Liver (tissue), 9 donors: Measurements from ENCODE around the gene SERPIND1. TPM values are rescaled to one million over a fixed set of nuclear protein-coding genes. Genes with fewer than 3 reads are reported as not detected.

ENCODE experiments used
- DNase-seq: peaks from one replicate; pipeline ENCODE4 v3.0.0-alpha.2; 2017; ENCODE audit warnings: low spot score
- H3K27ac ChIP-seq, 2 donors: one replicate each; pipeline ENCODE4 v1.7.0; 2013; ENCODE audit warnings: inconsistent platforms in 2 of 2, low read length in 2 of 2, control low read depth in 1 of 2, low read depth in 1 of 2, mild to moderate bottlenecking in 1 of 2
- H3K27me3 ChIP-seq, 4 donors: one replicate each; pipeline versions ENCODE4 v1.6.1 to v1.7.0; 2013; ENCODE audit warnings: low read length in 3 of 4, inconsistent platforms in 1 of 4, mild to moderate bottlenecking in 1 of 4, moderate library complexity in 1 of 4; ENCODE audit not compliant: control insufficient read depth in 4 of 4, insufficient read depth in 4 of 4
- H3K36me3 ChIP-seq, 4 donors: one replicate each; pipeline versions ENCODE4 v1.6.1 to v1.7.0; 2013; ENCODE audit warnings: low read length in 3 of 4, mild to moderate bottlenecking in 3 of 4, low read depth in 1 of 4, moderate library complexity in 1 of 4; ENCODE audit not compliant: control insufficient read depth in 4 of 4, insufficient read depth in 3 of 4
- H3K4me1 ChIP-seq, 4 donors: one replicate each; pipeline versions ENCODE4 v1.6.1 to v1.7.0; 2013; ENCODE audit warnings: low read length in 3 of 4, mild to moderate bottlenecking in 3 of 4, moderate library complexity in 1 of 4; ENCODE audit not compliant: control insufficient read depth in 4 of 4, insufficient read depth in 4 of 4
- H3K4me3 ChIP-seq, 3 donors: one replicate each; pipeline versions ENCODE4 v1.6.1 to v1.7.0; 2013; ENCODE audit warnings: low read length in 3 of 3, control low read depth in 1 of 3, low read depth in 1 of 3, mild to moderate bottlenecking in 1 of 3
- H3K9ac ChIP-seq, 2 donors: one replicate each; pipeline ENCODE4 v1.7.0; 2013; ENCODE audit warnings: low read length in 2 of 2, mild to moderate bottlenecking in 2 of 2, moderate library complexity in 2 of 2, control low read depth in 1 of 2, low read depth in 1 of 2
- H3K9me3 ChIP-seq, 4 donors: one replicate each; pipeline versions ENCODE4 v1.6.1 to v1.7.0; 2013; ENCODE audit warnings: low read length in 3 of 4; ENCODE audit not compliant: control insufficient read depth in 4 of 4
- CTCF ChIP-seq: fragments of 150-350 bp; IDR thresholded peaks from 2 replicates; pipeline ENCODE4 v1.5.1; 2017; ENCODE audit warnings: improper control_type of control experiment, low read depth, low read length; ENCODE audit not compliant: missing input control
- EGR1 ChIP-seq, 2 donors: IDR thresholded peaks; 2 replicates each; pipeline ENCODE4 v1.6.1; 2016 to 2018; ENCODE audit warnings: antibody characterized with exemption in 2 of 2, low read depth in 2 of 2
- FOXA1 ChIP-seq: IDR thresholded peaks from 2 replicates; pipeline ENCODE4 v1.6.1; 2016; ENCODE audit warnings: antibody characterized with exemption
- FOXA2 ChIP-seq: IDR thresholded peaks from 2 replicates; pipeline ENCODE4 v1.6.1; 2016; ENCODE audit warnings: antibody characterized with exemption
- GABPA ChIP-seq, 2 donors: IDR thresholded peaks in 1 of 2; conservative IDR thresholded peaks in 1 of 2; 2 replicates each; pipeline ENCODE4 v1.6.1; 2016; ENCODE audit warnings: antibody characterized with exemption in 2 of 2, mild to moderate bottlenecking in 1 of 2, moderate library complexity in 1 of 2
- HNF4G ChIP-seq: IDR thresholded peaks from 2 replicates; pipeline ENCODE4 v1.6.1; 2016; ENCODE audit warnings: antibody characterized with exemption
- JUND ChIP-seq, 2 donors: IDR thresholded peaks; 2 replicates each; pipeline ENCODE4 v1.6.1; 2016; ENCODE audit warnings: antibody characterized with exemption in 2 of 2
- MAX ChIP-seq: IDR thresholded peaks from 2 replicates; pipeline ENCODE4 v1.6.1; 2016; ENCODE audit warnings: antibody characterized with exemption
- NR2F2 ChIP-seq: IDR thresholded peaks from 2 replicates; pipeline ENCODE4 v1.6.1; 2016; ENCODE audit warnings: antibody characterized with exemption
- RAD21 ChIP-seq, 2 donors: IDR thresholded peaks; 2 replicates each; pipeline ENCODE4 v1.6.1; 2016; ENCODE audit warnings: antibody characterized with exemption in 2 of 2, mild to moderate bottlenecking in 2 of 2
- SP1 ChIP-seq: IDR thresholded peaks from 2 replicates; pipeline ENCODE4 v1.6.1; 2018; ENCODE audit warnings: antibody characterized with exemption, mild to moderate bottlenecking
- TAF1 ChIP-seq: conservative IDR thresholded peaks from 2 replicates; pipeline ENCODE4 v1.6.1; 2016; ENCODE audit warnings: antibody characterized with exemption, mild to moderate bottlenecking
- YY1 ChIP-seq: IDR thresholded peaks from 2 replicates; pipeline ENCODE4 v1.6.1; 2016; ENCODE audit warnings: antibody characterized with exemption, mild to moderate bottlenecking
- ZBTB33 ChIP-seq: IDR thresholded peaks from 2 replicates; pipeline ENCODE4 v1.6.1; 2016; ENCODE audit warnings: antibody characterized with exemption
- WGBS: extraction: QIAGEN DNeasy Blood & Tissue Kit; methylation state at CpG from one replicate; pipeline ENCODE4 v1.1.7; 2013; 5-methylcytosine and 5-hydroxymethylcytosine counted together
- polyA plus RNA-seq, 2 donors: library from polyadenylated mRNA; stranded (reverse) in 1 of 2; unstranded in 1 of 2; fragments of 200-250 nt in 1 of 2; fragments of >200 nt in 1 of 2; fragmentation: Nextera tagmentation in 1 of 2; extraction: Ambion mirVana in 1 of 2; gene quantifications; one replicate each; pipeline versions ENCODE4 v1.2.1 to v1.2.3, GENCODE V29; 2013 to 2015
- total RNA-seq, 2 donors: library from RNA; depleted of rRNA; stranded (reverse); fragments of >200 nt; gene quantifications; one replicate each; pipeline ENCODE4 v1.2.3, GENCODE V29; 2014
- TF ChIP-seq, protein P1 (sequence below): IDR thresholded peaks from 2 replicates; pipeline ENCODE4 v1.6.1; 2016; ENCODE audit warnings: antibody characterized with exemption, mild to moderate bottlenecking
- TF ChIP-seq, protein P2 (sequence below): IDR thresholded peaks from 2 replicates; pipeline ENCODE4 v1.6.1; 2016; ENCODE audit warnings: antibody characterized with exemption
- donor health status: healthy.
- donor health status: healthy.
- donor health status: healthy.
- donor health status: healthy.
- donor health status: healthy.

The SERPIND1 gene
- total and polyA plus RNA-seq, 4 donors = 117 to 176 (median 170) TPM

DNA sequence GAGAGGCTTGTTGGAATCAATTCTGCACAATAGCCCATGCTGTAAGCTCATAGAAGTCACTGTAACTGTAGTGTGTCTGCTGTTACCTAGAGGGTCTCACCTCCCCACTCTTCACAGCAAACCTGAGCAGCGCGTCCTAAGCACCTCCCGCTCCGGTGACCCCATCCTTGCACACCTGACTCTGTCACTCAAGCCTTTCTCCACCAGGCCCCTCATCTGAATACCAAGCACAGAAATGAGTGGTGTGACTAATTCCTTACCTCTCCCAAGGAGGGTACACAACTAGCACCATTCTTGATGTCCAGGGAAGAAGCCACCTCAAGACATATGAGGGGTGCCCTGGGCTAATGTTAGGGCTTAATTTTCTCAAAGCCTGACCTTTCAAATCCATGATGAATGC is 13.3 kb downstream of the SERPIND1 start:
- Histone ChIP-seq H3K27ac (peak overlapping the region; percentile 76 to 90), H3K9me3 (no peaks in the 10 kb centered on the region), H3K9ac (peak overlapping the region in 1 of 2 donors; percentile 13), H3K4me3 (no peak overlapping the region), H3K4me1 (peaks cover 21 to 88% (median 77%) of the 10 kb centered on the region in 4 donors), H3K27me3 (no peaks in the 10 kb centered on the region), H3K36me3 (peaks cover 0 to 26% (median 10%) of the 10 kb centered on the region in 4 donors)
- DNase-seq = no peak
- TF ChIP-seq SP1 (no peak), YY1 (no peak), CTCF (no peak), MAX (no peak), JUND (IDR thresholded peaks at IDR 0.05) (no peak), EGR1 (IDR thresholded peaks at IDR 0.05; ENCODE audit: low read depth in 2 of 2) (no peak), FOXA1 (no peak), RAD21 (IDR thresholded peaks at IDR 0.05) (no peak), ZBTB33 (no peak), FOXA2 (no peak)
- TF ChIP-seq, protein P1, sequence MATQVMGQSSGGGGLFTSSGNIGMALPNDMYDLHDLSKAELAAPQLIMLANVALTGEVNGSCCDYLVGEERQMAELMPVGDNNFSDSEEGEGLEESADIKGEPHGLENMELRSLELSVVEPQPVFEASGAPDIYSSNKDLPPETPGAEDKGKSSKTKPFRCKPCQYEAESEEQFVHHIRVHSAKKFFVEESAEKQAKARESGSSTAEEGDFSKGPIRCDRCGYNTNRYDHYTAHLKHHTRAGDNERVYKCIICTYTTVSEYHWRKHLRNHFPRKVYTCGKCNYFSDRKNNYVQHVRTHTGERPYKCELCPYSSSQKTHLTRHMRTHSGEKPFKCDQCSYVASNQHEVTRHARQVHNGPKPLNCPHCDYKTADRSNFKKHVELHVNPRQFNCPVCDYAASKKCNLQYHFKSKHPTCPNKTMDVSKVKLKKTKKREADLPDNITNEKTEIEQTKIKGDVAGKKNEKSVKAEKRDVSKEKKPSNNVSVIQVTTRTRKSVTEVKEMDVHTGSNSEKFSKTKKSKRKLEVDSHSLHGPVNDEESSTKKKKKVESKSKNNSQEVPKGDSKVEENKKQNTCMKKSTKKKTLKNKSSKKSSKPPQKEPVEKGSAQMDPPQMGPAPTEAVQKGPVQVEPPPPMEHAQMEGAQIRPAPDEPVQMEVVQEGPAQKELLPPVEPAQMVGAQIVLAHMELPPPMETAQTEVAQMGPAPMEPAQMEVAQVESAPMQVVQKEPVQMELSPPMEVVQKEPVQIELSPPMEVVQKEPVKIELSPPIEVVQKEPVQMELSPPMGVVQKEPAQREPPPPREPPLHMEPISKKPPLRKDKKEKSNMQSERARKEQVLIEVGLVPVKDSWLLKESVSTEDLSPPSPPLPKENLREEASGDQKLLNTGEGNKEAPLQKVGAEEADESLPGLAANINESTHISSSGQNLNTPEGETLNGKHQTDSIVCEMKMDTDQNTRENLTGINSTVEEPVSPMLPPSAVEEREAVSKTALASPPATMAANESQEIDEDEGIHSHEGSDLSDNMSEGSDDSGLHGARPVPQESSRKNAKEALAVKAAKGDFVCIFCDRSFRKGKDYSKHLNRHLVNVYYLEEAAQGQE = no peak
- TF ChIP-seq, protein P2, sequence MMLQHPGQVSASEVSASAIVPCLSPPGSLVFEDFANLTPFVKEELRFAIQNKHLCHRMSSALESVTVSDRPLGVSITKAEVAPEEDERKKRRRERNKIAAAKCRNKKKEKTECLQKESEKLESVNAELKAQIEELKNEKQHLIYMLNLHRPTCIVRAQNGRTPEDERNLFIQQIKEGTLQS = no peak
- WGBS = 97% methylated on average over 4 of the region's 4 CpGs

DNA sequence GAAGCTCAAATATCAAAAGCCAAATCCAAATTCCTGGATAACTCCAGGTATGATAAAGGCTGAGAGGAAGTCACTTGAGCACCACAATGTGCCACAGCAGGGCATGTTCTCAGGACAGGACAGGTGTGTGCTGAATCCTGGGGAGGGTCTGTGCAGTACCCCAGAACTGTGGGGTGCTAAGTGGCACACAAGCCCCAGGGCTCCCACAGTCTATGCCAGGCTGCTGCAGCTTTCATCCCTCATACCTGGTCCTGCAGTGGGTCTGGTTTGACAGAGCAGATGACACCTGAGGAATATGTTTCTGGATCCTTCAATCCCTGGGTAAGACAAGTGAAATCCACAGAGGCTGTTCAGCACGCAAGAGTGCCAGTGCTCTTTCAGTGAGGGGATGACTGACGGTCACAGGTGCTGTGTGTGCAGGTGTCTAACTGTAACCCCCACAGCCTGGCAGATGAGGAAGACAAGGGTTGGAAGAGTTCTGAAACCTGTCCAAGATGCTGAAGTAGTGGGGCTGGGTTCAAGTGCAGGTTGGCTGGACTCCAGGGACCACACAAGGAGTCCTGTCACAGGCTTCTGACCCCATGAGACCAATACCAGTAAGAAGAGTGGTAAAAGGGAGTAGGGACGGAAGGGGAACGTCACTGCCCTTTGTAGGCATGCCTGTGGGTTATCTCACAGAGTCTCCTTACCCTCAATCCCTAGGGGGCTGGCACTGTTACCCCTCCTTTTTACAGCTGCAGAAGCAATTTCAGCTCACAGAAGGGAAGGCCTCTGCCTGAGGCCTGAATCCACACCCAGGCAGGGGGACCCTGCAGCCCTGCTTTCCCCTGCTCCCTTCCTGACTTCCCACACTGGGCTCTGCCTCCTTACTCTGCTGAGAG is 14.1 kb downstream of the SERPIND1 start:
- Histone ChIP-seq H3K27me3 (no peaks in the 10 kb centered on the region), H3K4me1 (peaks cover 18 to 85% (median 72%) of the 10 kb centered on the region in 4 donors), H3K9ac (no peak overlapping the region), H3K4me3 (no peak overlapping the region), H3K36me3 (peaks cover 0 to 23% (median 11%) of the 10 kb centered on the region in 4 donors), H3K9me3 (no peaks in the 10 kb centered on the region), H3K27ac (peak overlapping the region; percentile 76 to 90)
- DNase-seq = no peak
- WGBS = 88% methylated on average over 4 of the region's 4 CpGs
- TF ChIP-seq, protein P1 = no peak
- TF ChIP-seq GABPA (IDR thresholded peaks at IDR 0.05 in 1 of 2, conservative IDR thresholded peaks at IDR 0.05 in 1 of 2) = no peak
- TF ChIP-seq TAF1 = no peak
- no peak for TF ChIP-seq NR2F2
- no peak for TF ChIP-seq HNF4G
- no peak for TF ChIP-seq YY1
- no peak for TF ChIP-seq SP1
- no peak for TF ChIP-seq RAD21 (IDR thresholded peaks at IDR 0.05)
- no peak for TF ChIP-seq EGR1 (IDR thresholded peaks at IDR 0.05; ENCODE audit: low read depth in 2 of 2)
- no peak for TF ChIP-seq FOXA2
- no peak for TF ChIP-seq ZBTB33
